ENCODE measurements around the gene ENG. TPM values are rescaled to one million over a fixed set of nuclear protein-coding genes. Genes with fewer than 3 reads are reported as not detected.
"Not testable (repeated sequence)": the region's sequence is repeated elsewhere in the genome, so short reads cannot be mapped to it uniquely, and the experiment has no call there.

ENG gene
- total RNA-seq, 1 experiment from 2014 or later = 0.18 TPM

GRCh38 chr9:127870887-127871286 is 16.4 kb upstream of the ENG start:
- intact Hi-C loops (cut with micrococcal nuclease; ENCODE audit: unreplicated experiment) = loop anchor here (1.0 to 5.0 kb wide), 5 partner anchors 46 to 280 kb away; partner anchors contain the start of genes CDK9, FPGS, ST6GALNAC4 and TOR2A
- BruUV-seq (replicated peaks) = no TSS peak

DNA sequence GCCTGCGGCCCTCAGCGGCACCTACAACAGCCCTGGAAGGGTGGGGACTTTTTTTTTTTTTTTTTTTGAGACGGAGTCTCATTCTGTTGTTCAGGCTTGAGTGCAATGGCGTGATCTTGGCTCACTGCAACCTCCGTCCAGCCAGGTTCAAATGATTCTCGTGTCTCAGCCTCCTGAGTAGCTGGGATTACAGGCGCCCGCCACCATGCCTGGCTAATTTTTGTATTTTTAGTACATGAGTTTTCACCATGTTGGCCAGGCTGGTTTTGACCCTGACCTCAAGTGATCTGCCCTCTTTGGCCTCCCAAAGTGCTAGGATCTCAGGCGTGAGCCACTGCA is 15.7 kb upstream of the ENG start:
- H3K4me1 Mint-ChIP-seq (ENCODE audit: low read depth, unreplicated experiment); BruUV-seq (replicated peaks); H3K36me3 Mint-ChIP-seq (ENCODE audit: insufficient read depth, unreplicated experiment); H3K4me1 ChIP-seq; H3K36me3 ChIP-seq (ENCODE audit: control insufficient read depth, insufficient read depth, low read length); H3K4me3 ChIP-seq (ENCODE audit: low read depth, low read length); H3K27me3 ChIP-seq (replicated peaks; ENCODE audit: control insufficient read depth, insufficient read depth, low read length); H3K9me3 Mint-ChIP-seq (ENCODE audit: unreplicated experiment); H3K27ac Mint-ChIP-seq (ENCODE audit: unreplicated experiment); H3K9me3 ChIP-seq; DNase-seq; H3K27me3 Mint-ChIP-seq (ENCODE audit: insufficient read depth, unreplicated experiment); H3K4me3 Mint-ChIP-seq (ENCODE audit: unreplicated experiment): not testable (repeated sequence)
- intact Hi-C loops (cut with micrococcal nuclease; ENCODE audit: unreplicated experiment) = loop anchor here (1.0 to 5.0 kb wide), 5 partner anchors 47 to 279 kb away; partner anchors contain the start of genes CDK9, FPGS, ST6GALNAC4 and TOR2A
- ChIA-PET CTCF (interaction anchor here (0.5 to 2.6 kb wide), 20 partner anchors 25 to 281 kb away, joined by 3 to 37 read pairs (median 5); partner anchors contain the start of genes FPGS, ST6GALNAC4 and TOR2A), POLR2A (interaction anchor here (0.6 kb wide), 1 partner anchor 419 kb away, joined by 3 read pairs; the partner anchor contains the start of gene LRSAM1)

More at GRCh38 chr9:127870887-127871286, 16.4 kb upstream of the ENG start:
- CTCF ChIA-PET = interaction anchor here (0.6 to 2.6 kb wide), 3 partner anchors 26 to 136 kb away, joined by 5 to 37 read pairs (median 6); partner anchors contain the start of genes CDK9 and TOR2A
- Histone ChIP-seq H3K27me3 (replicated peaks; ENCODE audit: control insufficient read depth, insufficient read depth, low read length) (no peaks in the 10 kb centered on the region), H3K4me3 (ENCODE audit: low read depth, low read length) (no peak overlapping the region), H3K9me3 (no peaks in the 10 kb centered on the region), H3K36me3 (ENCODE audit: control insufficient read depth, insufficient read depth, low read length) (no peaks in the 10 kb centered on the region), H3K4me1 (no peaks in the 10 kb centered on the region)
- Mint-ChIP-seq H3K36me3 (ENCODE audit: insufficient read depth, unreplicated experiment) (peaks cover 1% of the 10 kb centered on the region), H3K27me3 (ENCODE audit: insufficient read depth, unreplicated experiment) (no peaks in the 10 kb centered on the region), H3K4me1 (ENCODE audit: low read depth, unreplicated experiment) (peaks cover 4% of the 10 kb centered on the region), H3K9me3 (ENCODE audit: unreplicated experiment) (no peaks in the 10 kb centered on the region), H3K27ac (ENCODE audit: unreplicated experiment) (no peak overlapping the region), H3K4me3 (ENCODE audit: unreplicated experiment) (no peak overlapping the region)
- DNase-seq = no peak
- no peak for TF ChIP-seq CTCF (IDR thresholded peaks at IDR 0.05; ENCODE audit: insufficient read depth in 1 of 2, low read depth in 1 of 2, low read length in 1 of 2, severe bottlenecking in 1 of 2, unreplicated experiment in 1 of 2)
- POLR2A ChIA-PET = no interaction called here

GRCh38 chr9:127869310-127870152 is 15.1 kb upstream of the ENG start:
- peaks cover 5% of the 10 kb centered on the region for H3K36me3 Mint-ChIP-seq (ENCODE audit: insufficient read depth, unreplicated experiment)
- peaks cover 11% of the 10 kb centered on the region for H3K4me1 Mint-ChIP-seq (ENCODE audit: low read depth, unreplicated experiment)
- H3K27me3 Mint-ChIP-seq (ENCODE audit: insufficient read depth, unreplicated experiment) = no peaks in the 10 kb centered on the region
- no peaks in the 10 kb centered on the region for H3K4me1 ChIP-seq
- peak; percentile 94 to 95 for TF ChIP-seq CTCF (IDR thresholded peaks at IDR 0.05; ENCODE audit: insufficient read depth in 1 of 2, low read depth in 1 of 2, low read length in 1 of 2, severe bottlenecking in 1 of 2, unreplicated experiment in 1 of 2)
- intact Hi-C loops (cut with micrococcal nuclease; ENCODE audit: unreplicated experiment) = loop anchor here (1.0 to 5.0 kb wide), 5 partner anchors 48 to 279 kb away; partner anchors contain the start of genes CDK9, FPGS, ST6GALNAC4 and TOR2A
- H3K4me3 ChIP-seq (ENCODE audit: low read depth, low read length) = no peak overlapping the region
- no peaks in the 10 kb centered on the region for H3K9me3 Mint-ChIP-seq (ENCODE audit: unreplicated experiment)
- ChIA-PET POLR2A (interaction anchor here (0.5 to 0.6 kb wide), 2 partner anchors 238 to 418 kb away, joined by 3 read pairs; partner anchors contain the start of gene LRSAM1), CTCF (interaction anchor here (0.5 to 2.6 kb wide), 22 partner anchors 25 to 407 kb away, joined by 3 to 37 read pairs (median 4); partner anchors contain the start of genes FPGS, ST6GALNAC4 and TOR2A)
- no peaks in the 10 kb centered on the region for H3K9me3 ChIP-seq
- peak; percentile 88 to 93 for DNase-seq
- no peaks in the 10 kb centered on the region for H3K36me3 ChIP-seq (ENCODE audit: control insufficient read depth, insufficient read depth, low read length)
- no peak overlapping the region for H3K27ac Mint-ChIP-seq (ENCODE audit: unreplicated experiment)
- no peak overlapping the region for H3K4me3 Mint-ChIP-seq (ENCODE audit: unreplicated experiment)
- no TSS peak for BruUV-seq (replicated peaks)
- no peaks in the 10 kb centered on the region for H3K27me3 ChIP-seq (replicated peaks; ENCODE audit: control insufficient read depth, insufficient read depth, low read length)

Data from Caco-2 (cell line).